Natural killer cell treated with Interleukin-12 subunit alpha and Interleukin-12 subunit beta and Interleukin-15 and Interleukin-18, amount 100 ng/mL, for 72 hours (primary cell): ENCODE results near the gene RPSA. TPM values are rescaled to one million over a fixed set of nuclear protein-coding genes. Genes with fewer than 3 reads are reported as not detected.
"Not testable (repeated sequence)": the region's sequence is repeated elsewhere in the genome, so short reads cannot be mapped to it uniquely, and the experiment has no call there.

Experiments used
- ATAC-seq, 2 donors: fragments of 150-1000 bp; cut with Tn5 transposase in 1 of 2; sonication (Bioruptor Pico), chemical (Tn5 transposase) in 1 of 2; 2 replicates each; pipeline ENCODE4 v1.10.0; 2021
- DNase-seq: peaks from one replicate; pipeline ENCODE4 v3.0.0; 2022; ENCODE audit warnings: low spot score
- H3K27ac Mint-ChIP-seq, 2 donors: 1 replicate in 1 of 2; 2 replicates in 1 of 2; pipeline ENCODE4 v1.8.0; 2022; ENCODE audit warnings: mixed read lengths in 2 of 2, mild to moderate bottlenecking in 1 of 2, moderate library complexity in 1 of 2
- H3K27me3 Mint-ChIP-seq, 2 donors: 1 replicate in 1 of 2; 2 replicates in 1 of 2; pipeline ENCODE4 v1.8.0; 2022; ENCODE audit warnings: mixed read lengths in 2 of 2
- H3K36me3 Mint-ChIP-seq: one replicate; pipeline ENCODE4 v1.8.0; 2022; ENCODE audit warnings: mixed read lengths
- H3K4me1 Mint-ChIP-seq, 2 donors: 1 replicate in 1 of 2; 2 replicates in 1 of 2; pipeline ENCODE4 v1.8.0; 2022; ENCODE audit warnings: low read depth in 2 of 2, mixed read lengths in 2 of 2, mild to moderate bottlenecking in 1 of 2
- H3K4me3 Mint-ChIP-seq: one replicate; pipeline ENCODE4 v1.8.0; 2022; ENCODE audit warnings: mixed read lengths
- H3K9me3 Mint-ChIP-seq: 2 replicates; pipeline ENCODE4 v1.8.0; 2022; ENCODE audit warnings: mixed read lengths
- total RNA-seq, 2 donors: library from RNA; stranded (reverse); gene quantifications; one replicate each; pipeline ENCODE4 v1.2.3, GENCODE V29; 2022

RPSA gene
- total RNA-seq, 2 donors from 2014 or later, result 1,441 to 1,468 TPM

DNA sequence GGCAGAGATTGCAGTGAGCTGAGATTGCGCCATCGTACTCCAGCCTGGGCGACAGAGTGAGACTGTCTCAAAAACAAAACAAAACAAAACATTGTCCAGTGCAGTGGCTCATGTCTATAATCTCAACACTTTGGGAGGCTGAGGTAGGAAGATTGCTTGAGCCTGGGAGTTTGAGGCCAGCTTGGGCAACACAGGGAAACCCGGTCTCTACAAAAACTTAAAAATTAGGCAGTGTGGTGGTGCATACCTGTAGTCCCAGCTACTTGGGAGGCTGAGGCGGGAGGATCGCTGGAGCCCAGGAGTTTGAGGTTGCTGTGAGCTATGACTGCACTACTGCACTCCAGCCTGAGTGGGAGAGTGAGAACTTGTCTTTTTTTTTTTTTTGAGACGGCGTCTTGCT is 33.8 kb downstream of the RPSA start:
- no peaks in the 10 kb centered on the region for H3K27me3 Mint-ChIP-seq
- no peak for ATAC-seq

DNA sequence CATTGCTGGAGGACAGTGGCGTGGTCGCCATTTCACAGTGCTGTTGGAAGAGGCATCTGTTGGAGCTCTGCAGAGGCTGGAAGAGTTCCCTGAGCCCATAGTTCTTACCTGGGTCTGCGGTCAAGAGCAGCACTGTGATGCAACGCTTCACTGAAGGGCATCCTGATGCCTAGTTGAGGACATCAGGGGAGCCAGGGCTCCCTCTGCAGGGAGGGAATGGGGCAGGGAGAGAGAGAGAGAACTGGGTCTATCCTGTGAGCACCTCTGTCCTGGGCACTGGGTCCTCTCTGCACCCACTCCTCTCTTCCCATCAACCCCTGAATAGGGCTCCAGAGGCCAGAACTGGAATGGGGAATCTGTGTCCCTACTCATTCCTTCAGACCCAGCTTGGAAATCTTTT is 37.0 kb downstream of the RPSA start:
- Mint-ChIP-seq H3K9me3 (no peaks in the 10 kb centered on the region), H3K4me3 (no peak overlapping the region), H3K36me3 (no peaks in the 10 kb centered on the region), H3K4me1 (peaks cover 0 to 4% of the 10 kb centered on the region in 2 donors), H3K27ac (no peak overlapping the region), H3K27me3 (peaks cover 0 to 2% of the 10 kb centered on the region in 2 donors)
- ATAC-seq, result no peak
- DNase-seq, result no peak

More for the DNA sequence above, 33.8 kb downstream of the RPSA start:
- Mint-ChIP-seq H3K36me3 (no peaks in the 10 kb centered on the region), H3K27ac (no peak overlapping the region), H3K4me3 (no peak overlapping the region), H3K9me3 (no peaks in the 10 kb centered on the region), H3K4me1 (no peaks in the 10 kb centered on the region)
- DNase-seq, result no peak

DNA sequence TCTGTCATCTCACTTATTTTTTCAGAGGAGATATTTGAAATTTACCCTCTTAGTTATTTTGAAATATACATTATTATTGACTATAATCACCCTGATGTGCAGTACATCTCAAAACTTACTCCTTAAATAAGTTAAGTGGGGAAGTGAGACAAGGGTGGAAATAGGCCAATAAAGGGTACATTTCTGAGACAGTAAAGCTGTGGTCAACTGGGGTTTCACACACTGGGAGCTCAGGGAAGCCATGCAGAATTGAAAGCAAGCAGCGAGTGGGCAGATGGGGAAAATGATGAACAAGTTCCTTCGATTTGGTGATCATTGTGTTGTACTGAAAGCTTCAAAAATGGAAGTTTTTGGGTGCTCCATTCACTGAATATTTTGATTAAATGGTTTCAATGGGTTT is 39.4 kb downstream of the RPSA start:
- ATAC-seq (no peak), DNase-seq (no peak)
- no peak overlapping the region for H3K4me3 Mint-ChIP-seq
- H3K27ac Mint-ChIP-seq, result no peak overlapping the region
- H3K36me3 Mint-ChIP-seq, result no peaks in the 10 kb centered on the region
- peaks cover 0 to 4% of the 10 kb centered on the region in 2 donors for H3K4me1 Mint-ChIP-seq
- H3K27me3 Mint-ChIP-seq, result peaks cover 3% of the 10 kb centered on the region in 2 donors
- H3K9me3 Mint-ChIP-seq, result no peaks in the 10 kb centered on the region

DNA sequence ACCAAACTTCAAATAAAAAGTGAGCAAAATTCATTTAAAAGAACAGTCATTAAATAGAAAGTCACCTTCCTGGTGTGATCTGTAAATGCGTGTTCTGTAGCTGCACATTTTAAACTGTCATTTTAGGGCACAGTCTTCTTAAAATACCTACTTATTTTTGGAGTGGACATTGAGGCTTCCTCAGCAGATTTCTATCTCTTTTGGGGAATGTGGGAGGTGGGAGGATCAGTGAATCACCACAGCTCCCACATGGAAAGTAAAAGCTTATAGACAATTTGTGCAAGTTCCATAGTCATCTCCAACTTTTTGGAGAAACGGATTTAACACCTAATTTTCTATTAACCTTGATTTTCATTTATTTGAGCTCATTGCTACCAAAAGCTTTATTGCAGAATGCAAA is 39.9 kb downstream of the RPSA start:
- Mint-ChIP-seq H3K4me1 (peaks cover 0 to 4% of the 10 kb centered on the region in 2 donors), H3K27ac (no peak overlapping the region), H3K9me3 (no peaks in the 10 kb centered on the region), H3K36me3 (no peaks in the 10 kb centered on the region), H3K27me3 (peaks cover 5 to 7% of the 10 kb centered on the region in 2 donors), H3K4me3 (no peak overlapping the region)
- no peak for DNase-seq
- no peak for ATAC-seq

DNA sequence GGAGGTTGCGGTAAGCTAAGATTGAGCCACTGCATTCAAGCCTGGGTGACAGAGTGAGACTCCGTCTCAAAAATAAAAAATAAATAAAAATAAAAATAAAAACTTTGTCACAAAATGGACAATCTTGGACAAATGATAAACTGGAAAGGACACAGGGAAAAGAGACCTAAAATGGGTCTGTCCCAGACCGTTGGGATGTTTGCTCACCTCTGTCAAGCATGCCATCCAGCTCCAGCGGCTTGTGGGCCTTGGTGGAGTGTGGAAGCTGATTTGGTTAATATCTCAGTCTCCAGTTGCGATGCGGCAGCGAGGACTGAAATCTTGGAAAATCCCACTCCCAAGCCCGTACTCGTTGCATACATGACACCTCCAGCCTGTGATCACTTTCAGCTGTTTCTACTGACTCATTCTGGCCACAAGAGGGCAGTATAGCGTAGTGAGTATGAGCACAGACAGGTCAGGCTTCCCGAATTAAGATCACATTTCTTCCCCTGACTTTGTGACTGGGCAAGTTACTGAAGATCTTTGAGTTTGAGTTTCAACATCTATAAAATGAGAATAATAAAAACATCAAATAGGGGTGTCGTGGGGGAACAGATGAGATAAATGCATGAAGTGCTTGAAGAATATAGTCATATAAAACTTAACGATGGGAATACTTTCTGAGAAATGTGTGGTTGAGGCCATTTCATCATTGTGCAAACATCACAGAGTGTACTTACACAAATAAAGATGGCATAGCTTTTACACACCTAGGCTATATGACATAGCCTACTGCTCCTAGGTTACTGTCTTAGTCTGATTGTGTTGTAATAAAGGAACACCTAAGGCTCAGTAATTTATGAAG is 41.3 kb downstream of the RPSA start:
- Mint-ChIP-seq H3K4me1 (peaks cover 0 to 4% of the 10 kb centered on the region in 2 donors), H3K27me3 (peaks cover 7 to 11% of the 10 kb centered on the region in 2 donors), H3K4me3 (no peak overlapping the region), H3K27ac (no peak overlapping the region), H3K9me3 (no peaks in the 10 kb centered on the region), H3K36me3 (no peaks in the 10 kb centered on the region)
- DNase-seq, result peak; percentile 72
- peak; percentile 68 to 81 for ATAC-seq

DNA sequence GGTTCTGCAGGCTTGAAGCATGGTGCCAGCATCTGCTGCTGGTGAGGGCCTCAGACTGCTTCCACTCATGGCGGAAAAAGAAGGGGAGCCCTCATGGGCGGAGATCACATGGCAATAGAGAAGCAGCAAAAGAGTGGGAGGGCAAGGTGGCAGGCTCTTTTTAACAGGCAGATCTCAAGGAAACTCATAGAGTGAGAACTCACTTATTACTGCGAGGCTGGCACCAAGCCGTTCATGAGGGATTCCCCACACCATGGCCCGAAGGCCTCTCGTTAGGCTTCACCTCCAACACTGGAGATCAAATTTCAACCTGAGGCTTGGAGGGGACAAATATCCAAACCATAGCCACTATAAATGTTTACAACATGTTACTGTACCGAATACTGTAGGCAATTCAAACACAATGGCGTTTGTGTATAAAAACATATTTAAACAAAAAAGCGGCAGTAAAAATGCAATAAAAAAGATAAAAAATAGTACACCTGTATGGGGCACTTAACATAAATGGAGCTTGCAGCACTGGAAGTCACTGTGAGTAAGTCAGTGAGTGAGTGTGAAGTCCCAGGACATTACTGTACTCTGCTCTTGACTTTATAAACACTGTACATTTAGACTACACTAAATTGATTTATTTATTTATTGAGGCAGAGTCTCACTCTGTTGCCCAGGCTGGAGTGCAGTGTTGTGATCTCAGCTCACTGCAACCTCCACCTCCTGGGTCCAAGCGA is 42.1 kb downstream of the RPSA start:
- ATAC-seq (no peak), DNase-seq (no peak)
- H3K4me3 Mint-ChIP-seq, result no peak overlapping the region
- H3K27me3 Mint-ChIP-seq, result peaks cover 15 to 16% of the 10 kb centered on the region in 2 donors
- no peaks in the 10 kb centered on the region for H3K9me3 Mint-ChIP-seq
- no peak overlapping the region for H3K27ac Mint-ChIP-seq
- no peaks in the 10 kb centered on the region for H3K36me3 Mint-ChIP-seq
- peaks cover 0 to 4% of the 10 kb centered on the region in 2 donors for H3K4me1 Mint-ChIP-seq

DNA sequence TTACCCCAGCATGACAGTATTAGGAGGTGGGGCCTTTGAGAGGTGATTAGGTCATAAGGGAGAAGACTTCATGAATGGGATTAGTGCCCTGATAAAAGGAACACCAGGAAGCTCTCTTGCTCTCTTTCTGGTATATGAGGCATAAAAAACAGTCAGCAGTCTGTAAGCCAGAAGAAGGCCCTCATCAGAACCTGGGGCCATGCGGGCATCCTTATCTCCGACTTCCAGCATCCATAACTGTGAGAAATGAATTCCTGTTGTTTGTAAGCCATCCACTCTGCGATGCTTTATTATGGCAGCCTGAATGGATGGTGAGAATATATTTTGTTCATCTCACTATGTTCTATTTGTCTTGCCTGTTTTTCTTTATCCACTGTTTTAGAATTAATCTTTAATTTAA is 43.3 kb downstream of the RPSA start:
- Mint-ChIP-seq H3K9me3 (no peaks in the 10 kb centered on the region), H3K36me3 (no peaks in the 10 kb centered on the region), H3K4me1 (peaks cover 0 to 4% of the 10 kb centered on the region in 2 donors), H3K27ac (no peak overlapping the region), H3K27me3 (peaks cover 16% of the 10 kb centered on the region in 2 donors), H3K4me3 (no peak overlapping the region)
- no peak for ATAC-seq
- DNase-seq, result no peak

DNA sequence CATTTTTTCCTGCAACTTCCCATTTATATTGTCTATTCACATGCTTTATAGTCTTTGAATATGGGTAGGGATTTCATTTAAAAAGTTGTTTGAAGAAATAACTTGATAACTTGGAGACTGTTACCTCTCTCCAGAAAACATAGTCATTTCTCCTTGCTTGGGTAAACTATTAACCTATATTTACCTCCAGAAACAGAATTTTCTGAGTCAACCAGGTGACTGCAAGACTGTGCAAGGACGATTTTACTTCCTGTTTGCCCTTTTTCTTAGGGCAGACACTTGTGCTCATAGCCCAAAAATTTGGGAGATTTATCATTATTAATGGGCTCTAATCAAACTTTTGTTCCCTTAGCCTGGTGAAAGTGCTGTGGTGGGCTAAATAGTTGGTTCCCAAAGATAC is 46.6 kb downstream of the RPSA start:
- Mint-ChIP-seq H3K27me3 (peaks cover 23 to 31% of the 10 kb centered on the region in 2 donors), H3K36me3 (no peaks in the 10 kb centered on the region), H3K27ac (no peak overlapping the region), H3K4me3 (no peak overlapping the region), H3K9me3 (no peaks in the 10 kb centered on the region), H3K4me1 (no peaks in the 10 kb centered on the region)
- ATAC-seq, result no peak
- DNase-seq, result no peak

DNA sequence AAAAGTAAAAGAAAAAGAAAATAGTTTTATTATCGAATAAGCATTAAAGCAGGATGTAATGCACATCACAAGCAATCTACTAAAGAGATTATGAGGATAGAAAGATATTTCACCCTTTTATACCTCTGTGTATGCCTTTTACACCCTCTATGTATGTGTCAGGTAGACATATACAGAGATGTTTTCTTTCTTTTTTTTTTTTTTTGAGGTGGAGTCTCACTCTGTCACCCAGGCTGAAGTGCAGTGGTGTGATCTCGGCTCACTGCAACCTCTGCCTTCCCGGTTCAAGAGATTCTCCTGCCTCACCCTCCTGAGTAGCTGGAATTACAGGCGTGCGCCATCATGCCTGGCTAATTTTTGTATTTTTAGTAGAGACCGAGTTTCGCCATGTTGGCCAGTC is 47.4 kb downstream of the RPSA start:
- H3K36me3 Mint-ChIP-seq, H3K9me3 Mint-ChIP-seq, H3K4me1 Mint-ChIP-seq, H3K4me3 Mint-ChIP-seq, H3K27ac Mint-ChIP-seq, DNase-seq, ATAC-seq: not testable (repeated sequence)
- peaks cover 23 to 31% of the 10 kb centered on the region in 2 donors for H3K27me3 Mint-ChIP-seq

DNA sequence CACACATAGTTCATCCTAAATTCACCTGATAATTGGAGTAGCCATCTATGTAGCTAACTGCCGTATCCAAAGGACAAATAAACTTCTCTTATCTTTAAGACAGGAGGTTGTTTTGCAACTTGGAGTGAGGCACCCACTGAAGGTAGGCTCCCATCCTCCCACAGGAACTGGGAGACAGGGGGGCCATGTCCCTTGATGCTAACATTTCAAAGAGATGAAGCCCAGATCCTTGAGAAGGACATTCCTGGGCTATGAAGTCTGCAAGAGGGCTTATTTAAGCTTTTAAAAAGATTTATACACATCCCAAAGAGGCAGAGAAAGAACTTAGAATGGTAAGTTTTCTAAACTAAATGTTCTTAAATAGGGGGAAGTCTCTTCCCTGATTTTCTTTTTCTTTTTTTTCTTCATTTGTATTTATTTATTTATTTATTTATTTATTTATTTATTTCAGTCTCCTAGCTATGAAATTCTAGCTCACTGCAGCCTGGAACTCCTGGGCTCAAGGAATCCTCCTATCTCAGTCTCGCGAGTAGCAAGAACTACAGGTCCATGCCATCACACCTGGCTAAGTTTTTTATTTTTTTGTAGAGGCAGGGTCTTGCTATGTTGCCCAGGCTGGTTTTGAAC is 48.2 kb downstream of the RPSA start:
- H3K9me3 Mint-ChIP-seq, result no peaks in the 10 kb centered on the region
- H3K27me3 Mint-ChIP-seq, result peaks cover 23 to 31% of the 10 kb centered on the region in 2 donors
- H3K4me3 Mint-ChIP-seq, result no peak overlapping the region
- DNase-seq, result no peak
- ATAC-seq, result no peak
- no peak overlapping the region for H3K27ac Mint-ChIP-seq
- no peaks in the 10 kb centered on the region for H3K36me3 Mint-ChIP-seq
- H3K4me1 Mint-ChIP-seq, result no peaks in the 10 kb centered on the region

DNA sequence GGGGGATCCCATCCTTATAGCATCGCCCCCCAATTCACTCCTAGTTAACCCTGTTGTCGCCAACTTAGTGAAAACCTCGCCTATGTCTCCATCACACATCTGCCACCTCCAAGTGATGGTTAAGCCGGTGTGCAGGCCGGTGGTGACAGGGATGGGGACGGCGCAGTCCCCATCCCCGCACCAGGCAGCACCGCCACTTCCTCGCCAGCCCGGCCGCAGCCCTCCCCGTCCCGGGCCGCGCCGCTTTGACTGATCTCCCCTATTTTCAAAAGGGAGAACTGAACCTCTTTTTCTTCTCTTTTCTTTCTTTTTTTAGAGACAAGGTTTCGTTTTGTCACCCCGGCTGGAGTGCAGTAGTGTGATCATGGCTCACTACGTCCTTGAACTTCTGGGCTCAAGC is 49.6 kb downstream of the RPSA start:
- no peaks in the 10 kb centered on the region for H3K9me3 Mint-ChIP-seq
- H3K4me1 Mint-ChIP-seq, result no peaks in the 10 kb centered on the region
- H3K27ac Mint-ChIP-seq, result no peak overlapping the region
- no peaks in the 10 kb centered on the region for H3K36me3 Mint-ChIP-seq
- peaks cover 26 to 33% of the 10 kb centered on the region in 2 donors for H3K27me3 Mint-ChIP-seq
- ATAC-seq (no peak), DNase-seq (no peak)
- H3K4me3 Mint-ChIP-seq, result no peak overlapping the region

DNA sequence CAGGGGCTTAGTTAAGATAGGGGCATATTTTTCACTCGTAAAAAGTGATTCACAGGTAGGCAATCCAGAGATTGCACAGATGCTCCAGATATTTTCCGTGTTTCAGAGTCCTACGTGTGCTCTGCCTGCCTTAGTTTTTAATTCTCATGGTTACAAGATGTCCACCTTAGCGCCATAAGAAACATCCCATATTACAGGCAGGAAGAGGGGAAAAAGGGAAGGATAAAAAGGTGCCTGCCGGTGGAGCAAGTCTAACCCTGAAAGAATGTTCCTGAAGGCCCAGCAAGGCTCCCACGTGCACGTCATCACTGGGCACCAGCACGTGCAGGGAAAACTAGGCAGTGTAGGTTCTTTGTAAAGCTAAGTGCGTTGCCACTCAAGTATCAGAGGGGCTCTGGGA is 50.8 kb downstream of the RPSA start:
- Mint-ChIP-seq H3K36me3 (no peaks in the 10 kb centered on the region), H3K4me1 (no peaks in the 10 kb centered on the region), H3K27me3 (peaks cover 22 to 32% of the 10 kb centered on the region in 2 donors), H3K4me3 (no peak overlapping the region), H3K27ac (no peak overlapping the region), H3K9me3 (no peaks in the 10 kb centered on the region)
- no peak for DNase-seq
- no peak for ATAC-seq

DNA sequence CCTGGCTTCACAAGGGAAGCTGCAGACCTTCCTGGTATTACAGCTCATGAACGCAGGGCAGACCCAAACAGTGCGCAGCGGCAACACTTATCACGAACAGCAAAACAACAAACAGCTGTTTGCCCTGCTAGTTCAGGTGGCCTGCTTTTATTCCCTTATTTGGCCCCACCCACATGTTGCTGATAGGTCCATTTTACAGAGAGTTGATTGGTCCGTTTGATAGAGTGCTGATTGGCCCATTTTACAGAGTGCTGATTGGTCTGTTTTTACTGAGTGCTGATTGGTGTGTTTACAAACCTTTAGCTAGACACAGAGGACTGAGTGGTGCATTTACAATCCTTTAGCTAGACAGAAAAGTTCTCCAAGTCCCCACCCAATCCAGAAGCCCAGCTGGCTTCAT is 52.1 kb downstream of the RPSA start:
- H3K36me3 Mint-ChIP-seq, H3K9me3 Mint-ChIP-seq: not testable (repeated sequence)
- peaks cover 21 to 37% of the 10 kb centered on the region in 2 donors for H3K27me3 Mint-ChIP-seq

DNA sequence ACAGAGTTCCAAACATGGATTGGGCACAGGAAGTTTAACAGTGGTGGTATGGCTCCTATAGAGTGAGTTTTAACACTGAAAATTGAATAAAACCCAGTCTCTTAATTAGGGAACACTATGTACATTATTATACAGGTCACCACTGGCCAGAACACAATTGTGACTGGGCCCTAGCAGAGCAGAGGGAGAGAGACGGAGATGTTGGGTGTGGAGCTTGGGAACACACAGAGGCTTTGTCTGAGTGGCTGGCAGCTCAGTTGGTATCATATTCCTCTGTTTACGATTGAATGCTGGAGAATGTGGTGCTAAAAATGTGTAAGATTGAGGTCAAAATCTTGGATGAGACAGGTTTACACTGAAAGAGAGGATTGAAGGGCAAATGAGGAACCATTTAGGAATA is 54.2 kb downstream of the RPSA start:
- Mint-ChIP-seq H3K4me1 (no peaks in the 10 kb centered on the region), H3K36me3 (no peaks in the 10 kb centered on the region), H3K27ac (no peak overlapping the region), H3K27me3 (peaks cover 14 to 33% of the 10 kb centered on the region in 2 donors), H3K4me3 (no peak overlapping the region), H3K9me3 (no peaks in the 10 kb centered on the region)
- no peak for ATAC-seq
- no peak for DNase-seq

More for the DNA sequence above, 52.1 kb downstream of the RPSA start:
- ATAC-seq, H3K27ac Mint-ChIP-seq, H3K4me3 Mint-ChIP-seq, DNase-seq, H3K4me1 Mint-ChIP-seq: not testable (repeated sequence)
